ENCODE results near the gene KRT38.
"Not testable (repeated sequence)": the region's sequence is repeated elsewhere in the genome, so short reads cannot be mapped to it uniquely, and the experiment has no call there.

The KRT38 gene

DNA sequence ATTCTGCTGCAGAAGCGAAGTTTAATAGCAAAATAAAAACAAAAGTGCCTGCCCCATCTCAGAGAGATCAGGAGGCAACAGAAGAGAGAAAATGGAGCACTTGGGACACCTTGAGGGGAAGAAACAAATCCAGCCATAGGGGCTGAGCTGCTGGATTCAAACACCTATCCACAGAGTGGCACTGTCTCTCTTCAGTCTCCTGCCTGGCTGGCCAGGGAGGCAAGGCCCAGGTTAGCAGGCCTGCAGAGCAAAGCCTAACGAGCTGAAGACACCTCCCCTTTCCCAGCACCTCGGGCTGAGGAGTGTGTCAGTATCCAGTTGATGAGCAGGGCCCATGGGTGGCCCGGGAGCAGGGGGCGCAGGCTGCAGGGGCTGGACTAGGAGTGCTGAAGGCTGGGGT is 34.6 kb downstream of the KRT38 start:
- no peak overlapping the region for H3K4me3 ChIP-seq (ENCODE audit: low read length)
- no peak for TF ChIP-seq ZNF274 (IDR thresholded peaks at IDR 0.05; ENCODE audit: low read depth, low read length)

DNA sequence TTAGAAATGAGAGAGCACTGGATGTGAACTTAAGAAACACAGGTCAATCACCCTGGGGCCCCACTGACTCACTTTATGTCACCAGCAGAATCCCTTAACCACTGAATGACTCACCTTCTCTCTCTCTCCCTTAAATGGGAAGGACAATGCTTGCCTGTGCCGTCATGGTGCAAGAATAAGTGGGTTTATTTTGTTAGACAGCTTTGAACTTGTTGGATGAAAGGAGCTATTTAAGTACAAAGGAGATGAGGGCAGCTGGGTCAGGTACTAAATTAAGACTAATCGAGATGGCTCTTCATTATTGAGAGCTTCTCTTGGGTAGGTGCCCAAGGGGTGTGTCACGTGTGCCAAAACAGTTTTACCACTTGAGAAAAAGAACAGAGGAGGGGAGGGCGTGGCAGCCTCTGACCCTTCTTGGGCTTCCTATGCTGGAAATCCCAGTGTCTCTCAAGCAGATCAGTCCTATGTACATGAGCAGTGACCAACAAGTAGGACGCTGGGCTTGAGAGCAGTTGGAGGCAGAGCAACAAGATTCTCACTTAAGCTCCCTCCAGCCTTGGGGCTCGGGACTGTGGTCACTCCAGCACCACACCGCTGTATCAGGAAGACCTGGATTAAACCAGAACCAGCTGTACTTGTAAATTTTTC is 36.6 kb downstream of the KRT38 start:
- no peak for TF ChIP-seq ZNF274 (IDR thresholded peaks at IDR 0.05; ENCODE audit: low read depth, low read length)
- no peak overlapping the region for H3K4me3 ChIP-seq (ENCODE audit: low read length)

DNA sequence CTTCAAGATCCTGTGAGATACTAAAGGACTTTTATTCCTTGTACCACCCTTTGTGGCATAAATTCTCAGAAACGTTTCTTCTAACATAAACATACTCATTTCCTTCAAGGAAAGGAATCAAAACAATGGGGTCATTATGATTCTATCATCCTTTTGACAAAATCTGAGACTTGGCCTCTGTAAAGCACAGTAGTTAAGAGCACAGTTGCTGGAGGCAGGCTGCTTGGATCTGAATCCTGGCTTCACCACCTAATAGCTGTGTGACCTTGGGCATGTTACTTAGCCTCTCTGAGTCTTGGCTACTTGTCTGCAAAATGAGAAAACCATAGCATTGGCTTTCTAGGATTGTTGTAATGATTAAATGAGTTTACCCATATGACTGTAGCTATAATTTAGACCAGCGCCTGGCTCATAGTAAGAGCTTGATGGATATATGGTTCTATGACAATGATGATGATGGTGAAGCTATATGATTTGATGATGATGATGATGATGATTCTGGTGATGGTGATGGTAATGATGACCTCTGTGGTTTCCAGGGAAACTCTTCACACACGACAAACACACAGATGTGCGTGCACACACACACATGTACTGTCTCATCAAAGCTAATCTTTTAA is 37.3 kb downstream of the KRT38 start:
- no peak overlapping the region for H3K4me3 ChIP-seq (ENCODE audit: low read length)
- no peak for TF ChIP-seq ZNF274 (IDR thresholded peaks at IDR 0.05; ENCODE audit: low read depth, low read length)

DNA sequence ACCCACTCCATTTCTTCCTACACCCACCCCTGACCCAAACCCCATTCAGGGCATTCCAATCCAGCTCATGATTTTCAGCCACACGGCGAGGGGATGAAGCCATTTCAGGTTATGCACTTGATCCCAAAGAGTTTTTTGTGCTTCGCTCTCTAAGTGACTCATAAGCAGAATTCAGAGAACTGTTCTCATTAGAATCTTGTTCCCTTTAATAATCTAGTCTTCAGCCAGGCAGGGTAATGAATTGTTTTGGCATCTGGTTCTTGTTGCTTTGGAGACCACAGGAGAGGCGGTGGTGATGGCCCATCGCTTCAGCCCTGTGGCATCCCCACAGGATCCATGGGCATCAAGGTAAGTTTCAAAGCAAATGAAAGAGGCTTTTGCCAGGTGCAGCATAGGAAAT is 38.6 kb downstream of the KRT38 start:
- TF ChIP-seq ZNF274 (IDR thresholded peaks at IDR 0.05; ENCODE audit: low read depth, low read length), result no peak
- no peak overlapping the region for H3K4me3 ChIP-seq (ENCODE audit: low read length)

DNA sequence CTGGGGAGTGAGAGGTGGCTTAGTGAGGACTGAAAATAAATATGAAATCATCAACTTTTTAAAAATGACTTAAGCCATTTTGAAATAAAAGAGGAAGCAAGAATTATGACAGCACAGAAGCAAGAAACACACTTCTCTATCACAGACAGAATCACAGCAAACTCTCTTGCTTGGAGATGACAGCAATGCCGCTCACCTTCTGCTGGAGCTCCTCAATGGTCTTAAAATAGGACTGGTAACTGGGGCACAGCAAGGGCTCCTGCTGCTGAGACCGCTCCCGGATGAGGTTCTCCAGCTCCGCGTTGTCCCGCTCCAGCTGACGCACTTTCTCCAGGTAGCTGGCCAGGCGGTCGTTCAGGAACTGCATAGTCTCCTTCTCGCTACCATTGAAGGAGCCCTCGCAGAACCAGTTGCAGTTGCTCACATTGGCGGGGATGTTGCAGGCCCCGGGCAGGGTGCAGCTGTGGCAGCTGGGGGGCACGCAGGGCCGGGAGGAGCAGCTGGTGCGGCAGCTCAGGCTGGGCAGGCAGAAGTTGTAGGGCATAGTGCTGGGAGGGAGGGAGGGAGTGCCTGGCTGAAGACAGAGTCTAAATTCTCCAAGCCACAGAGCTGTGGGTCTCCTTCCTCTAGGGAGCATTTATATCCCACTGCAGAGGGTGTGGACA is 43.7 kb downstream of the KRT38 start, which contains the start of gene KRT31:
Gene KRT31 (minus strand): TSS at position 613 of the 665 bp plus-strand sequence. CDS start 69 bp downstream, at position 544.
- no peak within 1 kb of the TSS for H3K4me3 ChIP-seq (ENCODE audit: low read length)
- TF ChIP-seq ZNF274 (IDR thresholded peaks at IDR 0.05; ENCODE audit: low read depth, low read length), result no peak

DNA sequence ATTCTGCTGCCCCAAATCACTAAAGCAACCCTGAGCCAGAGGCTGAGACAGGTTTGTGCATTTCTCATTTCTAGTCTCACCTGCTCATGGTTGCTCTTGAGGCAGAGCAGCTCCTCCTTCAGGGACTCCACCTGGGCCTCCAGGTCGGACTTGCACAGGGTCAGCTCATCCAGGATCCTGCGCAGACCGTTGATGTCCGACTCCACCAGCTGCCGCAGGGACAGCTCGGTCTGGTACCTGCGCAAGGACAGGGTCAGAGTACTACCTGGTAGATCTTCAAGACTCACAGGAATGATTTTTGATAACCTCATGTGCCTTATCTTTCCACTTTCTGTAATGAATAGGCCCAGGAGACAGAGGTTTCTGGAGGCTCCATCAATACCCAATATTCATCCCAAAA is 44.4 kb downstream of the KRT38 start:
- no peak for TF ChIP-seq ZNF274 (IDR thresholded peaks at IDR 0.05; ENCODE audit: low read depth, low read length)
- H3K4me3 ChIP-seq (ENCODE audit: low read length), result no peak overlapping the region

DNA sequence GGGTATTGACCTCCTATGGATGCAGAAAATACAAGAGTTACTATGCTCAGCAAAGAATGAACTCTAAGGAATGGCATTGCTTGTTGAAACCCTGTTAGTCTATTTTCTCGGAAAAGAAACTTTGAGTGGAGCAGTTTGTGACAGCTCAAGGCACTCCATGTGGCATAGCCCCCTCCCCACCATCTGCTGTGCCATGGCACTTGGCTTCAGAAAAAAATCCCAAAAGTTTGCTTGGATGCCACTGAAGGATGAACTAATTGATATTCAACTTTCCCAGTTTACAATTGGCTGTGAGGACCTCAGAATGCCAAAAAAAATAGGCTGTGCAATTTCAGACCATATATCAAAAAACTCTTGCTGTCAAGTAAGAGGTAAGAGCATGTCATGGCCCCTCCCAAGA is 45.2 kb downstream of the KRT38 start:
- H3K4me3 ChIP-seq (ENCODE audit: low read length), result no peak overlapping the region
- no peak for TF ChIP-seq ZNF274 (IDR thresholded peaks at IDR 0.05; ENCODE audit: low read depth, low read length)

GRCh38 chr17:41395044-41395443 is 45.7 kb downstream of the KRT38 start:
- H3K4me3 ChIP-seq (ENCODE audit: low read length), result not testable (repeated sequence)

GRCh38 chr17:41394254-41394996 is 46.4 kb downstream of the KRT38 start:
- TF ChIP-seq ZNF274 (IDR thresholded peaks at IDR 0.05; ENCODE audit: low read depth, low read length), result no peak

GRCh38 chr17:41393826-41394225 is 47.0 kb downstream of the KRT38 start:
- no peak overlapping the region for H3K4me3 ChIP-seq (ENCODE audit: low read length)
- TF ChIP-seq ZNF274 (IDR thresholded peaks at IDR 0.05; ENCODE audit: low read depth, low read length), result no peak

More at GRCh38 chr17:41394254-41394996, 46.4 kb downstream of the KRT38 start:
- H3K4me3 ChIP-seq (ENCODE audit: low read length), result no peak overlapping the region

DNA sequence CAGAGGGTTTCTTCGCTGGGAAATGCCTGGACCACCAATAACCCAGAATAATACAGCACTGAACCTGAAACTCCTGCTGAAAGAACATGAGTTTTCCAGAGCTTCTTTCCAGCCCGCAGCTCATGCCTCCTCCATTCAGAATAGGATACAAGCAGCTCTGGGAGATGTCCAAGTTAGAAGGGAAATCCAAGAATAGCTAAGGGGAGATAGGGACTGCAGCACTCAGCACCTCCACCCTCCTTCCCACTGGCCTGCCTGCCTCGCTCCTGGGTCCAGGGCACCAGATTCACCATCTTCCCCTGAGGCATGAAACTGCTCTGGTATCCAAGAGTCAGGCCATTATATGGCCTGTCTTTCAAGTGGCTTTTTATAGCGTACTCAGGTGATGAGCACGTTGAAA is 47.5 kb downstream of the KRT38 start:
- no peak for TF ChIP-seq ZNF274 (IDR thresholded peaks at IDR 0.05; ENCODE audit: low read depth, low read length)
- H3K4me3 ChIP-seq (ENCODE audit: low read length), result no peak overlapping the region

DNA sequence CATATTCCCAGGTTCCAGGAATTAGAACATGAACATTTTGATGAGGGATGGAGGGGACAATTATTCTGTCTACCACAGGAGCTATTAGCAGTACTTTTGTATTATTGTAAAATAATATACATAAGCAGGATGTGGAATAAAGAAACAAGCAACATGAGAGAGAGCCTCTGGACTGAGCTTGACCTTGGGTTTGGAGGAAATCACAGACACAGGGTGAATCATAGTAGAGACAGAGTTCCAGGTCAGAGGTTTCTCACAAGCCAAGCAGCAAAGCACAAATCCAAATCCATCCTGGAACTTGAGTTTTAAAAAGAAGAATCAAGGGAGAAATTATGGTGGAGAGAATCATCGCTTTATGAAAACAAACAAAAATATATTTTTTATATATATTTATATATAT is 48.5 kb downstream of the KRT38 start:
- H3K4me3 ChIP-seq (ENCODE audit: low read length), result no peak overlapping the region
- TF ChIP-seq ZNF274 (IDR thresholded peaks at IDR 0.05; ENCODE audit: low read depth, low read length), result no peak

- H3K4me3 ChIP-seq (ENCODE audit: low read length), result no peak overlapping the region
- TF ChIP-seq ZNF274 (IDR thresholded peaks at IDR 0.05; ENCODE audit: low read depth, low read length), result no peak
Measured at GRCh38 chr17:41391535-41391934, 49.2 kb downstream of the KRT38 start.

GRCh38 chr17:41390411-41390938 is 50.3 kb downstream of the KRT38 start:
- no peak for TF ChIP-seq ZNF274 (IDR thresholded peaks at IDR 0.05; ENCODE audit: low read depth, low read length)
- no peak overlapping the region for H3K4me3 ChIP-seq (ENCODE audit: low read length)

Measured in GM08714 (cell line).